Left renal cortex interstitium (tissue), 4 donors: ENCODE data around the gene GAS6. TPM values are rescaled to one million over a fixed set of nuclear protein-coding genes. Genes with fewer than 3 reads are reported as not detected.
"Not testable (repeated sequence)": the region's sequence is repeated elsewhere in the genome, so short reads cannot be mapped to it uniquely, and the experiment has no call there.

Experiments used
- DNase-seq, 4 donors: peaks; one replicate each; pipeline ENCODE4 v3.0.0-alpha.2; 2013; ENCODE audit warnings: low read depth in 4 of 4, low spot score in 2 of 4, missing footprints in 1 of 4
- polyA plus RNA-seq, 4 donors: library from polyadenylated mRNA; unstranded; fragments of 120-200 nt; gene quantifications; one replicate each; pipeline ENCODE4 v1.2.1, GENCODE V29; 2013; ENCODE audit not compliant: insufficient read length in 4 of 4

GAS6 gene
- 10 to 100 TPM; 24.6 to 38.4 (median 31.0) TPM for polyA plus RNA-seq

- DNase-seq: no peak
These were observed at the start of gene GAS6 for GRCh38 chr13:113863524-113864272. Gene GAS6, minus strand, starts transcription at chr13:113864076. Its CDS starts 156 bp downstream, at chr13:113863920.

- DNase-seq: not testable (repeated sequence)
These were observed 49.5 kb upstream of the GAS6 start for GRCh38 chr13:113913408-113913807.

- DNase-seq: no peak
These were observed 48.7 kb upstream of the GAS6 start for GRCh38 chr13:113912596-113912995.

GRCh38 chr13:113907635-113908617 lies 44.0 kb upstream of the GAS6 start:
- no peak for DNase-seq

GRCh38 chr13:113906571-113906970 lies 42.7 kb upstream of the GAS6 start:
- DNase-seq: no peak

GRCh38 chr13:113905942-113906341 lies 42.1 kb upstream of the GAS6 start:
- DNase-seq: no peak

GRCh38 chr13:113905018-113905417 lies 41.1 kb upstream of the GAS6 start:
- DNase-seq: no peak

- DNase-seq: no peak
These were observed 40.5 kb upstream of the GAS6 start for GRCh38 chr13:113904411-113904810.

- no peak for DNase-seq
These were observed 40.0 kb upstream of the GAS6 start for GRCh38 chr13:113903912-113904311.

- no peak for DNase-seq
These were observed 39.3 kb upstream of the GAS6 start for GRCh38 chr13:113902986-113903775.

- no peak for DNase-seq
These were observed 38.6 kb upstream of the GAS6 start for GRCh38 chr13:113902481-113902880.

GRCh38 chr13:113901642-113902041 lies 37.8 kb upstream of the GAS6 start:
- DNase-seq: no peak

GRCh38 chr13:113901231-113901630 lies 37.4 kb upstream of the GAS6 start:
- DNase-seq: no peak

- no peak for DNase-seq
These were observed 36.8 kb upstream of the GAS6 start for GRCh38 chr13:113900646-113901045.

GRCh38 chr13:113898391-113898790 lies 34.5 kb upstream of the GAS6 start:
- DNase-seq: no peak

- no peak for DNase-seq
These were observed 34.1 kb upstream of the GAS6 start for GRCh38 chr13:113897966-113898365.

GRCh38 chr13:113897161-113897560 lies 33.3 kb upstream of the GAS6 start:
- DNase-seq: no peak

GRCh38 chr13:113895436-113895835 lies 31.6 kb upstream of the GAS6 start:
- DNase-seq: no peak

- no peak for DNase-seq
These were observed 27.1 kb upstream of the GAS6 start for GRCh38 chr13:113890774-113891480.

- no peak for DNase-seq
These were observed 25.6 kb upstream of the GAS6 start for GRCh38 chr13:113889467-113889866.
